Nephron progenitor cell (in vitro differentiated cells): ENCODE data around the gene GBP2.
A peak's percentile ranks its signal among the peaks of the same experiment; 100 is the strongest.

Experiments
- DNase-seq: peaks from one replicate; pipeline ENCODE4 v3.0.0; 2021
- H3K27ac Mint-ChIP-seq: 2 replicates; pipeline ENCODE4 v1.8.0; 2021; ENCODE audit warnings: mild to moderate bottlenecking, moderate library complexity, mixed read lengths
- H3K27me3 Mint-ChIP-seq: 2 replicates; pipeline ENCODE4 v1.8.0; 2021; ENCODE audit warnings: mild to moderate bottlenecking, low read depth, mixed read lengths; ENCODE audit not compliant: poor library complexity
- H3K36me3 Mint-ChIP-seq: 2 replicates; pipeline ENCODE4 v1.8.0; 2021; ENCODE audit warnings: low read depth, mixed read lengths
- H3K4me1 Mint-ChIP-seq: 2 replicates; pipeline ENCODE4 v1.8.0; 2021; ENCODE audit warnings: mixed read lengths
- H3K4me3 Mint-ChIP-seq: 2 replicates; pipeline ENCODE4 v1.8.0; 2021; ENCODE audit warnings: mild to moderate bottlenecking, moderate library complexity, mixed read lengths
- H3K9me3 Mint-ChIP-seq: 2 replicates; pipeline ENCODE4 v1.8.0; 2021; ENCODE audit warnings: mild to moderate bottlenecking, moderate library complexity, mixed read lengths
- CTCF ChIP-seq: fragments of 200-600 bp; sonication (generic); IDR thresholded peaks from 2 replicates; pipeline ENCODE4 v1.5.0; 2021; ENCODE audit warnings: antibody characterized with exemption

The GBP2 gene

GRCh38 chr1:89068291-89068690, 57.6 kb downstream of the GBP2 start:
- TF ChIP-seq CTCF: no peak
- Mint-ChIP-seq H3K36me3 (no peaks in the 10 kb centered on the region), H3K4me1 (peaks cover 15% of the 10 kb centered on the region), H3K9me3 (no peaks in the 10 kb centered on the region), H3K27me3 (peaks cover 11% of the 10 kb centered on the region), H3K27ac (no peak overlapping the region), H3K4me3 (no peak overlapping the region)
- DNase-seq: no peak

DNA sequence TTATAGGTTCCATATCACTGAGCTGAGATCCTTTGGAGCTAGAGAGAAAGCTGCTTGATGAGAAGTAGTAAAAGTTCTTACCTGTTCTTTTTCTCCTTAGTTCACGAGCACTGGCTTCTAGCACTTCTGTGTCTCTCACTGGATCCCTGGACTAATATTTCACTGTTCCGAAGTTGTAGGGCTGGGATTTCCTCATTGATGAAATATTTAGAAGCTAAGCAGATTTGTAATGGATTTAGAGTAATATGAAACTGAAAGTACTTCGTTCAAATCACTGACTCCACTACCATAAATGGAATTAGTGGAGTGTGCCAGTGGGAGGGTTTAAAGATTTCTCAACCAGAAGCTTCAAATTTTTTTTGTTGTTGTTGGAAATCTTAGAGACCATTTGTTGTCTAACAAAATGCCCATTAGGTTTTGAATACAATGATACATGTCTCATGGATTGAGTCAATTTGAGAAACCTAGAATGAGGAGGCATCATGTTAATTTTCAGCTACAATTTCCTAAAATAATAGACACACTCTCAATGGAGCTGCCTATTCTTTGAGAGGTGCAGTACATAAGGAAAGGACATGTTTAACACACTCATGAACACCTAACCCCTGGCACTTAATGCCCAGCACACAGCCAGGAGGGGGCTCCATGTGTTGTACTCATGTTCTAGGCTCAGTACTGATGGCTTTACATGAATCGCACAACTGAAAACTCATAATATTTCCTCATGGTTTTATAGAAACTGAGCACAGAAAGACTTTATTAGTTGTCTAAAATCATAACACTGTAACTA, 60.6 kb downstream of the GBP2 start, which contains the start of gene GBP1:
Gene GBP1 (minus strand): TSS at position 130 of the 790 bp plus-strand sequence. CDS start 1,974 bp downstream, outside the sequence.
- H3K36me3 Mint-ChIP-seq: no peaks in the 10 kb centered on the region
- H3K4me1 Mint-ChIP-seq: peaks cover 15% of the 10 kb centered on the region
- peaks cover 7% of the 10 kb centered on the region for H3K27me3 Mint-ChIP-seq
- H3K27ac Mint-ChIP-seq: peak within 1 kb of the TSS; percentile 26
- peak within 1 kb of the TSS; percentile 2 for H3K4me3 Mint-ChIP-seq
- no peak for TF ChIP-seq CTCF
- H3K9me3 Mint-ChIP-seq: no peaks in the 10 kb centered on the region
- DNase-seq: no peak

GRCh38 chr1:89064632-89065031, 61.3 kb downstream of the GBP2 start:
- Mint-ChIP-seq H3K36me3 (no peaks in the 10 kb centered on the region), H3K4me3 (no peak overlapping the region), H3K4me1 (peaks cover 15% of the 10 kb centered on the region), H3K9me3 (no peaks in the 10 kb centered on the region), H3K27me3 (peaks cover 11% of the 10 kb centered on the region), H3K27ac (peak overlapping the region; percentile 26)
- TF ChIP-seq CTCF: no peak
- DNase-seq: no peak

DNA sequence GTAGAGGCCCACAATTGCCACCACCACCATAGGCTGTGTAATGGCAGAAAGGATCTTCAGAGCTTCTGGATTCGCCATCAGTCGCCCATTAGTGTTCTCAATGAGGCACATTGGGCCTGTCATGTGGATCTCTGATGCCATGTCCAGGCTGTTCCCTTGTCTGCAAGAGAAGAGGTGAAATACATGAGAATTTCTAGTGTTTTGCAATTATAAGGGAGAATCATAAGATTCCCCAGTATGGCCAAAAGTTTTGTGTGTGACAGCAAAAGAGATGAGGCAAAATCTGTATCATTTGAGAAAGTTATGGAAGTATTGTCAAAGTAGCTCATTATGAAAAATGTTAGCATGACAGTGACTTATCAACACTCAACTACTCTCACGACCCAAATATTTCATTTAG, 62.8 kb downstream of the GBP2 start:
- H3K4me3 Mint-ChIP-seq: no peak overlapping the region
- no peaks in the 10 kb centered on the region for H3K36me3 Mint-ChIP-seq

DNA sequence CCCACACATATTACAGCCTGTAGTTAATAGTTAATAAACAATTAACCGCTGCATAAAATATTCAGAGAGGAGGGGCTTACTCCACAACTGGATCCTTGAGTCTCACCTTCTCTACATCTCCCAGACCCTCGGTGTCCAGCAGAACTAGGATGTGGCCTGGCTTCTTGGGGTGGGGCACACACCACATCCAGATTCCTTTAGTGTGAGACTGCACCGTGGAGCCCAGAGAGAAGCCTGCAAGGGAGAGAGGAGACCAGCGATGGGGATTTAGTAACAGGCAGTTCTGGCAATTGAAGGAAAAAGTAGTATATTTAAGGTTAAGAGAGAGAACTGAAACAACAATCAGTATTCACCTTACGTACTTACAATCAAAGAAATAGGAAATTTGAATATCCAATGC, 65.8 kb downstream of the GBP2 start:
- H3K4me1 Mint-ChIP-seq: peaks cover 15% of the 10 kb centered on the region
- no peaks in the 10 kb centered on the region for H3K36me3 Mint-ChIP-seq
- no peak for TF ChIP-seq CTCF
- no peak overlapping the region for H3K4me3 Mint-ChIP-seq
- DNase-seq: no peak
- H3K27ac Mint-ChIP-seq: no peak overlapping the region
- peaks cover 16% of the 10 kb centered on the region for H3K27me3 Mint-ChIP-seq
- H3K9me3 Mint-ChIP-seq: no peaks in the 10 kb centered on the region

More for the DNA sequence above, 62.8 kb downstream of the GBP2 start:
- H3K9me3 Mint-ChIP-seq: no peaks in the 10 kb centered on the region
- TF ChIP-seq CTCF: no peak
- H3K27ac Mint-ChIP-seq: no peak overlapping the region
- H3K27me3 Mint-ChIP-seq: peaks cover 11% of the 10 kb centered on the region
- H3K4me1 Mint-ChIP-seq: peaks cover 15% of the 10 kb centered on the region
- no peak for DNase-seq
